OCI-LY1 (cell line): ENCODE measurements around the gene CALB2.

Experiments
- H2AFZ ChIP-seq: fragments of 200-600 bp; sonication (generic), shearing (Covaris generic); 2 replicates; pipeline ENCODE4 v1.6.0; 2014; ENCODE audit warnings: antibody characterized with exemption, mild to moderate bottlenecking, low read length
- H3F3A ChIP-seq: fragments of 200-600 bp; sonication (generic), shearing (Covaris generic); 2 replicates; pipeline ENCODE4 v1.6.0; 2014; ENCODE audit warnings: mild to moderate bottlenecking, antibody characterized with exemption, low read length, moderate library complexity; ENCODE audit not compliant: insufficient read depth
- H3K27ac ChIP-seq: fragments of 200-600 bp; sonication (generic); 2 replicates; pipeline ENCODE4 v1.5.1; 2014; ENCODE audit warnings: low read length, mixed run types, mild to moderate bottlenecking, low read depth; ENCODE audit not compliant: poor library complexity, severe bottlenecking
- H3K27me3 ChIP-seq: fragments of 200-600 bp; sonication (generic); 2 replicates; pipeline ENCODE4 v1.6.0; 2014; ENCODE audit warnings: antibody characterized with exemption, mild to moderate bottlenecking, low read length, moderate library complexity; ENCODE audit not compliant: insufficient read depth
- H3K36me3 ChIP-seq: fragments of 200-600 bp; sonication (generic); 2 replicates; pipeline ENCODE4 v1.6.1; 2014; ENCODE audit warnings: mild to moderate bottlenecking, antibody characterized with exemption, low read length, moderate library complexity, mixed read lengths; ENCODE audit not compliant: insufficient read depth
- H3K4me1 ChIP-seq: fragments of 200-600 bp; sonication (generic); 2 replicates; pipeline ENCODE4 v1.5.1; 2014; ENCODE audit warnings: mild to moderate bottlenecking, low read length, moderate library complexity; ENCODE audit not compliant: insufficient read depth, severe bottlenecking
- H3K4me2 ChIP-seq: fragments of 200-600 bp; sonication (generic), shearing (Covaris generic); 2 replicates; pipeline ENCODE4 v1.6.1; 2014; ENCODE audit warnings: low read length
- H3K4me3 ChIP-seq: fragments of 200-600 bp; sonication (generic); 2 replicates; pipeline ENCODE4 v1.5.1; 2014; ENCODE audit warnings: low read length, low read depth, mild to moderate bottlenecking, mixed read lengths; ENCODE audit not compliant: poor library complexity, severe bottlenecking
- H3K79me2 ChIP-seq: fragments of 200-600 bp; shearing (Covaris generic); 2 replicates; pipeline ENCODE4 v1.6.1; 2016; ENCODE audit warnings: mixed run types, low read length, mixed read lengths; ENCODE audit not compliant: insufficient read depth
- H3K9ac ChIP-seq: fragments of 200-600 bp; sonication (generic), shearing (Covaris generic); 2 replicates; pipeline ENCODE4 v1.6.1; 2014; ENCODE audit warnings: mild to moderate bottlenecking, low read length, mixed read lengths
- H3K9me2 ChIP-seq: fragments of 200-600 bp; sonication (generic), shearing (Covaris generic); 2 replicates; pipeline ENCODE4 v1.6.1; 2014; ENCODE audit warnings: low read depth, mild to moderate bottlenecking, low read length, mixed read lengths
- H3K9me3 ChIP-seq: fragments of 200-600 bp; shearing (Covaris generic); 2 replicates; pipeline ENCODE4 v1.6.1; 2014; ENCODE audit warnings: low read length, mixed read lengths
- H4K20me1 ChIP-seq: fragments of 200-600 bp; sonication (generic), shearing (Covaris generic); 2 replicates; pipeline ENCODE4 v1.6.0; 2016; ENCODE audit warnings: mild to moderate bottlenecking, low read length; ENCODE audit not compliant: insufficient read depth
- EZH2 ChIP-seq: fragments of 200-600 bp; sonication (generic), shearing (Covaris generic); IDR thresholded peaks from 2 replicates; pipeline ENCODE4 v1.8.0; 2017; ENCODE audit warnings: borderline replicate concordance, mixed run types, mild to moderate bottlenecking, antibody characterized with exemption, low read length, moderate library complexity, mixed read lengths
- TF ChIP-seq, protein P1 (sequence below): fragments of 200-600 bp; sonication (generic), shearing (Covaris generic); IDR thresholded peaks from 2 replicates; pipeline ENCODE4 v1.5.1; 2017; ENCODE audit warnings: mild to moderate bottlenecking, antibody characterized with exemption, low read length, moderate library complexity, mixed read lengths

Gene CALB2

DNA sequence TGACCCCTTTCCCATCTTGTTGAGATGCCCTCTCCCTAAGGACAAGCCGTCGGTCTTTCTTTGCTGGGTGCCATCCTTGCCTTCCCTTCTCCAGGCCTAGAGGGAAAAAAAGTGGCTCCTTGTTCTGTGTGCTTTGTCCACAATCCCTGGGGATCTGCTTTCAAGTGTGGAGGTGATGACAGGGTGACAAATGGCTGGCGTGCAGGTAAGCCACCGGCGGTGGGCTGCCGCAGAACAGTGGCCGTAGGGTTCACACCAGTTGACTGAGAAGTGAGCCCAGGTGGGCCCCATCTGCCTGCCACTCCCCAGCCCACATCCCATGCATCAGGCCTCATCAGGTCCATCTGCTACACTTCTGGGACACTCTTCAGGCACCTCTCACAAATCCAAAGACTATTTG is 11.4 kb upstream of the CALB2 start:
- no peak overlapping the region for H3K9ac ChIP-seq
- H2AFZ ChIP-seq, result no peak overlapping the region
- H3K79me2 ChIP-seq, result no peaks in the 10 kb centered on the region
- H3K4me3 ChIP-seq, result no peak overlapping the region
- H3K4me1 ChIP-seq, result no peaks in the 10 kb centered on the region
- no peak overlapping the region for H3K27ac ChIP-seq
- H3K36me3 ChIP-seq, result no peaks in the 10 kb centered on the region
- no peaks in the 10 kb centered on the region for H3F3A ChIP-seq
- no peaks in the 10 kb centered on the region for H3K9me3 ChIP-seq
- H3K4me2 ChIP-seq, result no peak overlapping the region
- no peaks in the 10 kb centered on the region for H3K9me2 ChIP-seq
- no peaks in the 10 kb centered on the region for H4K20me1 ChIP-seq
- no peaks in the 10 kb centered on the region for H3K27me3 ChIP-seq
- no peak for TF ChIP-seq EZH2
- TF ChIP-seq, protein P1, sequence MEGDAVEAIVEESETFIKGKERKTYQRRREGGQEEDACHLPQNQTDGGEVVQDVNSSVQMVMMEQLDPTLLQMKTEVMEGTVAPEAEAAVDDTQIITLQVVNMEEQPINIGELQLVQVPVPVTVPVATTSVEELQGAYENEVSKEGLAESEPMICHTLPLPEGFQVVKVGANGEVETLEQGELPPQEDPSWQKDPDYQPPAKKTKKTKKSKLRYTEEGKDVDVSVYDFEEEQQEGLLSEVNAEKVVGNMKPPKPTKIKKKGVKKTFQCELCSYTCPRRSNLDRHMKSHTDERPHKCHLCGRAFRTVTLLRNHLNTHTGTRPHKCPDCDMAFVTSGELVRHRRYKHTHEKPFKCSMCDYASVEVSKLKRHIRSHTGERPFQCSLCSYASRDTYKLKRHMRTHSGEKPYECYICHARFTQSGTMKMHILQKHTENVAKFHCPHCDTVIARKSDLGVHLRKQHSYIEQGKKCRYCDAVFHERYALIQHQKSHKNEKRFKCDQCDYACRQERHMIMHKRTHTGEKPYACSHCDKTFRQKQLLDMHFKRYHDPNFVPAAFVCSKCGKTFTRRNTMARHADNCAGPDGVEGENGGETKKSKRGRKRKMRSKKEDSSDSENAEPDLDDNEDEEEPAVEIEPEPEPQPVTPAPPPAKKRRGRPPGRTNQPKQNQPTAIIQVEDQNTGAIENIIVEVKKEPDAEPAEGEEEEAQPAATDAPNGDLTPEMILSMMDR, result no peak

- H3K4me2 ChIP-seq, result no peak overlapping the region
- H3K4me3 ChIP-seq, result no peak overlapping the region
- H3K9me3 ChIP-seq, result no peaks in the 10 kb centered on the region
- no peak overlapping the region for H3K9ac ChIP-seq
- no peaks in the 10 kb centered on the region for H3K79me2 ChIP-seq
- H3K36me3 ChIP-seq, result no peaks in the 10 kb centered on the region
- H3K27ac ChIP-seq, result no peak overlapping the region
- no peak for TF ChIP-seq EZH2
- TF ChIP-seq, protein P1, result no peak
- H3F3A ChIP-seq, result no peaks in the 10 kb centered on the region
- no peaks in the 10 kb centered on the region for H4K20me1 ChIP-seq
- H3K9me2 ChIP-seq, result no peaks in the 10 kb centered on the region
- no peaks in the 10 kb centered on the region for H3K27me3 ChIP-seq
- H2AFZ ChIP-seq, result no peak overlapping the region
- no peaks in the 10 kb centered on the region for H3K4me1 ChIP-seq
Measured at GRCh38 chr16:71348262-71349085, 10.0 kb upstream of the CALB2 start.

DNA sequence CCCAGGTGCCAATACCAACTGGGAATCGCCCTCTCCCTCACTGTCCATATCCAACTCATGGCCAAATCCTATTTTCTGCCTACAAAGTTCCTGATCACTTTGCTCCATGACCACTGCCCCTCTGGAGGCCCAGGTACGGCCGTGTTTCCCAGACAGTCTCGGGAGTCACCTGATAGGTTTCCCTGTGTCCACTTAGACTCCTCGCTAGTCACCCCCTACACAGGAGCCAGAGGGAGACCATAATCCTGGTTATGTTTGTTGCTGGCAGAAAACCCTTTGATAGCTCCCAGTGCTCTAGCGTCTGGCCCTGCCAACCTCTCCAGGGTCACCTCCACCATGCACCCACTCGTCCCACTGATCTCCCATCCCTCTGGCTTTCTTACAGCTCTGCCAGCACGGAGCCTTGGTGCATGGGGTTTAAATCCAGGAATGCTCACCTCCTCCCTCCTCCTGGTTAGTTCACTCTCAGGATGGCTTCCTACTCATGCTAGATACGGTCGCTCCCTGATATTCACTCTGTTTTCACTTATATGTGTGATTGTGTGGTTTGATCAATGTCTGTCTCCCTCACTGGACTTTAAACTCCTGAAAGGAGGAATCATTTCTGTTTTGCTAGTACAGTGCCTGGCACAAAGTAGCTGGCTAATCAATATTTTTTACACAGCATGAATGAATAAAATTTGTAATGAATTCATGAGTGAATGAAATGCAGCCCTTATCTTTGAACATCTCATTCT is 7.5 kb upstream of the CALB2 start:
- no peak overlapping the region for H3K27ac ChIP-seq
- H3K79me2 ChIP-seq, result no peaks in the 10 kb centered on the region
- no peaks in the 10 kb centered on the region for H3F3A ChIP-seq
- H4K20me1 ChIP-seq, result no peaks in the 10 kb centered on the region
- no peaks in the 10 kb centered on the region for H3K9me2 ChIP-seq
- H3K4me1 ChIP-seq, result no peaks in the 10 kb centered on the region
- H3K4me2 ChIP-seq, result no peak overlapping the region
- TF ChIP-seq EZH2, result no peak
- TF ChIP-seq, protein P1, result no peak
- no peak overlapping the region for H3K9ac ChIP-seq
- H2AFZ ChIP-seq, result no peak overlapping the region
- H3K9me3 ChIP-seq, result no peaks in the 10 kb centered on the region
- H3K4me3 ChIP-seq, result no peak overlapping the region
- H3K36me3 ChIP-seq, result no peaks in the 10 kb centered on the region
- no peaks in the 10 kb centered on the region for H3K27me3 ChIP-seq
